ENCODE measurements around the gene HNRNPK. TPM values are rescaled to one million over a fixed set of nuclear protein-coding genes. Genes with fewer than 3 reads are reported as not detected.
"Not testable (repeated sequence)": the region's sequence is repeated elsewhere in the genome, so short reads cannot be mapped to it uniquely, and the experiment has no call there.

The HNRNPK gene
- total and polyA plus RNA-seq, 4 donors: 172 to 394 (median 308) TPM

GRCh38 chr9:83956436-83957247 is 23.4 kb downstream of the HNRNPK start:
- Histone ChIP-seq H3K4me3 (ENCODE audit: low read length in 2 of 2) (peak overlapping the region; percentile 36 to 43), H3K9me3 (ENCODE audit: control insufficient read depth, low read length) (no peaks in the 10 kb centered on the region), H3K27ac (ENCODE audit: low read depth in 1 of 2, low read length in 2 of 2) (peak overlapping the region; percentile 34 to 65), H3K27me3 (ENCODE audit: control insufficient read depth in 1 of 2, insufficient read depth in 2 of 2, low read length in 1 of 2) (no peaks in the 10 kb centered on the region), H3K4me1 (ENCODE audit: control insufficient read depth in 1 of 2, insufficient read depth in 2 of 2, low read length in 2 of 2) (no peaks in the 10 kb centered on the region), H3K36me3 (ENCODE audit: control insufficient read depth in 1 of 2, insufficient read depth in 2 of 2, low read length in 1 of 2) (no peaks in the 10 kb centered on the region)
- 1 to 2% methylated on average over 57 of the region's 57 CpGs for whole genome bisulfite sequencing, 2 donors
- DNase-seq: peak; percentile 90 to 93
- peak; percentile 95 for ATAC-seq (ENCODE audit: low FRiP score)
- intact Hi-C loops (cut with DNase I): loop anchor here in 1 of 2 donors (1.0 kb wide), 1 partner anchor 24 kb away; the partner anchor contains the start of genes HNRNPK and RMI1

GRCh38 chr9:83956086-83956435 is 24.0 kb downstream of the HNRNPK start:
- no peaks in the 10 kb centered on the region for H3K9me3 ChIP-seq (ENCODE audit: control insufficient read depth, low read length)
- intact Hi-C loops (cut with DNase I): loop anchor here in 1 of 2 donors (1.0 kb wide), 1 partner anchor 24 kb away; the partner anchor contains the start of genes HNRNPK and RMI1
- H3K36me3 ChIP-seq (ENCODE audit: control insufficient read depth in 1 of 2, insufficient read depth in 2 of 2, low read length in 1 of 2): no peaks in the 10 kb centered on the region
- peak; percentile 73 to 80 for DNase-seq
- WGBS, 2 donors: 5 to 13% methylated on average over 23 of the region's 23 CpGs
- H3K4me1 ChIP-seq (ENCODE audit: control insufficient read depth in 1 of 2, insufficient read depth in 2 of 2, low read length in 2 of 2): no peaks in the 10 kb centered on the region
- peak; percentile 67 for ATAC-seq (ENCODE audit: low FRiP score)
- H3K4me3 ChIP-seq (ENCODE audit: low read length in 2 of 2): peak overlapping the region; percentile 36 to 43
- no peaks in the 10 kb centered on the region for H3K27me3 ChIP-seq (ENCODE audit: control insufficient read depth in 1 of 2, insufficient read depth in 2 of 2, low read length in 1 of 2)
- peak overlapping the region in 1 of 2 donors; percentile 65 for H3K27ac ChIP-seq (ENCODE audit: low read depth in 1 of 2, low read length in 2 of 2)

GRCh38 chr9:83948096-83948495 is 31.9 kb downstream of the HNRNPK start:
- H3K27ac ChIP-seq (ENCODE audit: low read depth in 1 of 2, low read length in 2 of 2); intact Hi-C loops (cut with DNase I); H3K4me1 ChIP-seq (ENCODE audit: control insufficient read depth in 1 of 2, insufficient read depth in 2 of 2, low read length in 2 of 2); DNase-seq; H3K27me3 ChIP-seq (ENCODE audit: control insufficient read depth in 1 of 2, insufficient read depth in 2 of 2, low read length in 1 of 2); H3K36me3 ChIP-seq (ENCODE audit: control insufficient read depth in 1 of 2, insufficient read depth in 2 of 2, low read length in 1 of 2); ATAC-seq (ENCODE audit: low FRiP score); H3K9me3 ChIP-seq (ENCODE audit: control insufficient read depth, low read length); H3K4me3 ChIP-seq (ENCODE audit: low read length in 2 of 2): not testable (repeated sequence)
- 96 to 99% methylated on average over 9 to 38 of the region's 39 CpGs for WGBS, 2 donors

GRCh38 chr9:83940590-83941303 is 39.3 kb downstream of the HNRNPK start:
- intact Hi-C loops (cut with DNase I): no loop called here
- DNase-seq (no peak), ATAC-seq (ENCODE audit: low FRiP score) (no peak)
- Histone ChIP-seq H3K4me1 (ENCODE audit: control insufficient read depth in 1 of 2, insufficient read depth in 2 of 2, low read length in 2 of 2) (no peaks in the 10 kb centered on the region), H3K27me3 (ENCODE audit: control insufficient read depth in 1 of 2, insufficient read depth in 2 of 2, low read length in 1 of 2) (no peaks in the 10 kb centered on the region), H3K36me3 (ENCODE audit: control insufficient read depth in 1 of 2, insufficient read depth in 2 of 2, low read length in 1 of 2) (peaks cover 0 to 5% of the 10 kb centered on the region in 2 donors), H3K9me3 (ENCODE audit: control insufficient read depth, low read length) (no peaks in the 10 kb centered on the region), H3K4me3 (ENCODE audit: low read length in 2 of 2) (no peak overlapping the region), H3K27ac (ENCODE audit: low read depth in 1 of 2, low read length in 2 of 2) (no peak overlapping the region)
- WGBS, 2 donors: 85 to 88% methylated on average over 5 of the region's 5 CpGs

- Histone ChIP-seq H3K4me3 (ENCODE audit: low read length in 2 of 2) (no peak overlapping the region), H3K4me1 (ENCODE audit: control insufficient read depth in 1 of 2, insufficient read depth in 2 of 2, low read length in 2 of 2) (no peaks in the 10 kb centered on the region), H3K36me3 (ENCODE audit: control insufficient read depth in 1 of 2, insufficient read depth in 2 of 2, low read length in 1 of 2) (peaks cover 0 to 2% of the 10 kb centered on the region in 2 donors), H3K9me3 (ENCODE audit: control insufficient read depth, low read length) (no peaks in the 10 kb centered on the region), H3K27me3 (ENCODE audit: control insufficient read depth in 1 of 2, insufficient read depth in 2 of 2, low read length in 1 of 2) (no peaks in the 10 kb centered on the region), H3K27ac (ENCODE audit: low read depth in 1 of 2, low read length in 2 of 2) (no peak overlapping the region)
- 36 to 41% methylated on average over 1 of the region's 1 CpG for WGBS, 2 donors
- DNase-seq (no peak), ATAC-seq (ENCODE audit: low FRiP score) (peak; percentile 75)
- intact Hi-C loops (cut with DNase I): loop anchor here (2.0 to 10.0 kb wide), 3 partner anchors 237 to 379 kb away; no protein-coding TSS in a partner anchor
These were observed 42.1 kb downstream of the HNRNPK start for GRCh38 chr9:83937861-83938455.

GRCh38 chr9:83936523-83936922 is 43.5 kb downstream of the HNRNPK start:
- Histone ChIP-seq H3K36me3 (ENCODE audit: control insufficient read depth in 1 of 2, insufficient read depth in 2 of 2, low read length in 1 of 2) (no peaks in the 10 kb centered on the region), H3K27me3 (ENCODE audit: control insufficient read depth in 1 of 2, insufficient read depth in 2 of 2, low read length in 1 of 2) (no peaks in the 10 kb centered on the region), H3K4me1 (ENCODE audit: control insufficient read depth in 1 of 2, insufficient read depth in 2 of 2, low read length in 2 of 2) (no peaks in the 10 kb centered on the region), H3K27ac (ENCODE audit: low read depth in 1 of 2, low read length in 2 of 2) (no peak overlapping the region), H3K4me3 (ENCODE audit: low read length in 2 of 2) (no peak overlapping the region), H3K9me3 (ENCODE audit: control insufficient read depth, low read length) (no peaks in the 10 kb centered on the region)
- WGBS, 2 donors: 76 to 80% methylated on average over 6 of the region's 6 CpGs
- DNase-seq (no peak), ATAC-seq (ENCODE audit: low FRiP score) (no peak)
- intact Hi-C loops (cut with DNase I): loop anchor here in 1 of 2 donors (2.0 to 10.0 kb wide), 3 partner anchors 238 to 381 kb away; no protein-coding TSS in a partner anchor

GRCh38 chr9:83935276-83935935 is 44.6 kb downstream of the HNRNPK start:
- Histone ChIP-seq H3K27me3 (ENCODE audit: control insufficient read depth in 1 of 2, insufficient read depth in 2 of 2, low read length in 1 of 2) (no peaks in the 10 kb centered on the region), H3K4me3 (ENCODE audit: low read length in 2 of 2) (no peak overlapping the region), H3K36me3 (ENCODE audit: control insufficient read depth in 1 of 2, insufficient read depth in 2 of 2, low read length in 1 of 2) (no peaks in the 10 kb centered on the region), H3K4me1 (ENCODE audit: control insufficient read depth in 1 of 2, insufficient read depth in 2 of 2, low read length in 2 of 2) (no peaks in the 10 kb centered on the region), H3K9me3 (ENCODE audit: control insufficient read depth, low read length) (no peaks in the 10 kb centered on the region), H3K27ac (ENCODE audit: low read depth in 1 of 2, low read length in 2 of 2) (no peak overlapping the region)
- ATAC-seq (ENCODE audit: low FRiP score) (no peak), DNase-seq (no peak)
- intact Hi-C loops (cut with DNase I): loop anchor here in 1 of 2 donors (5.0 to 10.0 kb wide), 2 partner anchors 239 to 382 kb away; no protein-coding TSS in a partner anchor
- 61 to 63% methylated on average over 3 of the region's 3 CpGs for WGBS, 2 donors

Measured in aorta (tissue), 5 donors.